ENCODE results near the gene PDE4A. TPM values are rescaled to one million over a fixed set of nuclear protein-coding genes. Genes with fewer than 3 reads are reported as not detected.

The PDE4A gene
- total RNA-seq, 1 experiment from 2014 or later: 10.4 TPM

DNA sequence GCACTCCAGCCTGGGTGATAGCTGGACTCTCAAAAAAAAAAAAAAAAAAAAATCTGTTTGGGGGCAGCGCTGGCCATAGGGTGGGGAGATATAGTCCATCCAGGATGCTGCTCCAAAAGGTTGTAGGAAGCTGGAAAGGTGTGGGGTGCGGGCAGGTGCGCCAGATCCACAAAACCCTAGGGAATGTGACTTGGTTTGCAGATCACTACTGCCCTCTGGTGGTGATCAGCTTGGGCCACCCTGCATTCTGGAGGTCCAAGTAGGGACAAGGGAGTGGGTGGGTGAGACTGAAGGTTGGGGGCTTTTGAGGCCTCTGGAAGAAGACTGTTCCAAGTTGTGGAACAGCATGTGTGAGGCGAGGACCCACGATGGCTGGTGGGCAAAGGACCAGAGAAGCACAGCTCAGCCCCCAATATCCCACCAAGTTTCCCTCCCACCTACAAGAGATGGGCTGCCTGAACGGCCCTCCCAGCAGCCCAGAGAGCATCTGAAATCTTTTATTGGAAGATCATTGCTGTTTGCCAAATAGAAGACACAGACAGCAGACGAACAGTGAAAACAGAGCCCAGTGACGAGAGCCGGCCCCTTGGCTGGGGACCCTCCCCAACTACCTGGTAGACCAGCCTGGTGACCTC lies 29.6 kb upstream of the PDE4A start:
- DNase-seq: peak; percentile 59 to 61
- H3K36me3 ChIP-seq (ENCODE audit: low read depth): peaks cover 16% of the 10 kb centered on the region
- intact Hi-C loops (cut with micrococcal nuclease; ENCODE audit: unreplicated experiment): no loop called here

DNA sequence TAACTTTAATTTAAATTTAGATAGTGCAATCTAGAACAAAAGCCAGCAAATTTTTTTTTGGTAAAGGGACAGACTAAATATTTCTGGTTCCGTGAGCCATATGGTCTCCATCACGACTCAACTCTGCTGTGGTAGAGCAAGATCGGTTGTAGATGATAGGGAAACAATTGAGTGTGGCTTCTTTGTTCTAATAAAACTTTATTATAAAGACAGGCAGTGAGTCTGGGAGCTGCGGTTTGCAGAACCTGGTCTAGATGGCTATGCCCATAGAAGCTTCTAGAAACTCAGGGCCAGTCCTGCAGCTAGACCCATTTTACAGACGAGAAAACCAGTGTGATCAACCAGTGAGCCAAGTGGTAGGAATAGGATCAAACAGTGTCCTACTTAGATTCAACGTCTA lies 28.2 kb upstream of the PDE4A start:
- POLR2A ChIA-PET (ENCODE audit: unreplicated experiment): interaction anchor here (0.6 kb wide), 2 partner anchors 44 to 59 kb away, joined by 5 to 6 read pairs; partner anchors contain the start of gene RAVER1
- no TSS peak for BruUV-seq (replicated peaks)

More for the DNA sequence above, 29.6 kb upstream of the PDE4A start:
- Histone ChIP-seq H4K20me1 (ENCODE audit: insufficient read depth) (peaks cover 16% of the 10 kb centered on the region), H3K9me3 (ENCODE audit: insufficient read depth, low read depth) (no peaks in the 10 kb centered on the region), H3F3A (ENCODE audit: insufficient read depth, low read depth) (peaks cover 54% of the 10 kb centered on the region), H3K4me1 (replicated peaks; ENCODE audit: insufficient read depth) (no peaks in the 10 kb centered on the region), H3K79me2 (ENCODE audit: low read depth) (no peaks in the 10 kb centered on the region), H3K9me2 (ENCODE audit: insufficient read depth) (no peaks in the 10 kb centered on the region), H2AFZ (no peak overlapping the region), H3K27ac (no peak overlapping the region), H3K4me3 (no peak overlapping the region), H3K4me2 (no peak overlapping the region), H3K27me3 (ENCODE audit: insufficient read depth, low read depth) (no peaks in the 10 kb centered on the region)
- BruUV-seq (replicated peaks): no TSS peak
- ChIA-PET CTCF (interaction anchor here (0.6 to 1.0 kb wide), 6 partner anchors 60 to 459 kb away, joined by 3 to 9 read pairs (median 6); partner anchors contain the start of gene ICAM1), POLR2A (ENCODE audit: unreplicated experiment) (interaction anchor here (0.6 kb wide), 1 partner anchor 438 kb away, joined by 3 read pairs; no protein-coding TSS in a partner anchor)
- no peak for TF ChIP-seq EZH2 (IDR thresholded peaks at IDR 0.05; ENCODE audit: low read depth)
- TF ChIP-seq, protein P1, sequence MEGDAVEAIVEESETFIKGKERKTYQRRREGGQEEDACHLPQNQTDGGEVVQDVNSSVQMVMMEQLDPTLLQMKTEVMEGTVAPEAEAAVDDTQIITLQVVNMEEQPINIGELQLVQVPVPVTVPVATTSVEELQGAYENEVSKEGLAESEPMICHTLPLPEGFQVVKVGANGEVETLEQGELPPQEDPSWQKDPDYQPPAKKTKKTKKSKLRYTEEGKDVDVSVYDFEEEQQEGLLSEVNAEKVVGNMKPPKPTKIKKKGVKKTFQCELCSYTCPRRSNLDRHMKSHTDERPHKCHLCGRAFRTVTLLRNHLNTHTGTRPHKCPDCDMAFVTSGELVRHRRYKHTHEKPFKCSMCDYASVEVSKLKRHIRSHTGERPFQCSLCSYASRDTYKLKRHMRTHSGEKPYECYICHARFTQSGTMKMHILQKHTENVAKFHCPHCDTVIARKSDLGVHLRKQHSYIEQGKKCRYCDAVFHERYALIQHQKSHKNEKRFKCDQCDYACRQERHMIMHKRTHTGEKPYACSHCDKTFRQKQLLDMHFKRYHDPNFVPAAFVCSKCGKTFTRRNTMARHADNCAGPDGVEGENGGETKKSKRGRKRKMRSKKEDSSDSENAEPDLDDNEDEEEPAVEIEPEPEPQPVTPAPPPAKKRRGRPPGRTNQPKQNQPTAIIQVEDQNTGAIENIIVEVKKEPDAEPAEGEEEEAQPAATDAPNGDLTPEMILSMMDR (conservative IDR thresholded peaks at IDR 0.05): peak; percentile 91

DNA sequence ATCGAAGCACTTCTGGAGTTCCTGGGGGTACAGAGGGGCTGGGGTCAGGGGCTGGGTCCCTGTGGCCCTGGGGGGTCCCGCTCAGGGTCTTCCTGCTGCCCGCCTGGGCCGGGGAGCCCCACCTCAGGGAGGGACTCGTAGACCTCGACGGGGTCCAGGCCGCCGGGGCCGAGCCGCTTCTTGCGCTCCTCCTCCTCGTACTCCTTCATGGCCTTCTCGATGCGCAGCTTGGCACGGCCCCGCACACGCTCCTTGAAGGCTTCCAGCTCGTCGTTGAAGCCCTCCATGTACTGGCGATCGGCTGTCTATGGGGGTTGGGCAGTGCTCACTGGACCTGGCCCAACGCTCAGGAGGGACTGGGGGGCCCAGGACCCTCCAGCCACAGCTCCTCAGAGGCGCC lies 27.2 kb upstream of the PDE4A start:
- intact Hi-C loops (cut with micrococcal nuclease; ENCODE audit: unreplicated experiment): no loop called here
- Histone ChIP-seq H3K36me3 (ENCODE audit: low read depth) (peaks cover 18% of the 10 kb centered on the region), H3K79me2 (ENCODE audit: low read depth) (peaks cover 14% of the 10 kb centered on the region), H3K4me1 (replicated peaks; ENCODE audit: insufficient read depth) (no peaks in the 10 kb centered on the region), H3K9me2 (ENCODE audit: insufficient read depth) (no peaks in the 10 kb centered on the region), H3K27ac (no peak overlapping the region), H3K4me3 (no peak overlapping the region), H3F3A (ENCODE audit: insufficient read depth, low read depth) (peaks cover 54% of the 10 kb centered on the region), H3K27me3 (ENCODE audit: insufficient read depth, low read depth) (no peaks in the 10 kb centered on the region), H3K9me3 (ENCODE audit: insufficient read depth, low read depth) (no peaks in the 10 kb centered on the region), H3K4me2 (no peak overlapping the region), H4K20me1 (ENCODE audit: insufficient read depth) (peaks cover 39% of the 10 kb centered on the region), H2AFZ (no peak overlapping the region)
- CTCF ChIA-PET: interaction anchor here (0.6 to 1.2 kb wide), 5 partner anchors 97 to 140 kb away, joined by 3 to 19 read pairs (median 6); no protein-coding TSS in a partner anchor
- no peak for DNase-seq
- POLR2A ChIA-PET (ENCODE audit: unreplicated experiment): no interaction called here
- no peak for TF ChIP-seq EZH2 (IDR thresholded peaks at IDR 0.05; ENCODE audit: low read depth)
- TF ChIP-seq, protein P1 (conservative IDR thresholded peaks at IDR 0.05): no peak
- BruUV-seq (replicated peaks): no TSS peak

More for the DNA sequence above, 28.2 kb upstream of the PDE4A start:
- H3K9me3 ChIP-seq (ENCODE audit: insufficient read depth, low read depth): no peaks in the 10 kb centered on the region
- peaks cover 16% of the 10 kb centered on the region for H3K36me3 ChIP-seq (ENCODE audit: low read depth)
- H3K4me2 ChIP-seq: no peak overlapping the region
- no peak for TF ChIP-seq EZH2 (IDR thresholded peaks at IDR 0.05; ENCODE audit: low read depth)
- TF ChIP-seq, protein P1 (conservative IDR thresholded peaks at IDR 0.05): no peak
- H2AFZ ChIP-seq: no peak overlapping the region
- H3K4me3 ChIP-seq: no peak overlapping the region
- no peaks in the 10 kb centered on the region for H3K9me2 ChIP-seq (ENCODE audit: insufficient read depth)
- intact Hi-C loops (cut with micrococcal nuclease; ENCODE audit: unreplicated experiment): no loop called here
- peaks cover 50% of the 10 kb centered on the region for H3F3A ChIP-seq (ENCODE audit: insufficient read depth, low read depth)
- peaks cover 4% of the 10 kb centered on the region; the same call in 1 of the 2 replicates for H3K79me2 ChIP-seq (ENCODE audit: low read depth)
- H3K27ac ChIP-seq: no peak overlapping the region
- no peak for DNase-seq
- H3K27me3 ChIP-seq (ENCODE audit: insufficient read depth, low read depth): no peaks in the 10 kb centered on the region
- peaks cover 29% of the 10 kb centered on the region for H4K20me1 ChIP-seq (ENCODE audit: insufficient read depth)
- no peaks in the 10 kb centered on the region for H3K4me1 ChIP-seq (replicated peaks; ENCODE audit: insufficient read depth)
- CTCF ChIA-PET: interaction anchor here (0.8 to 1.2 kb wide), 3 partner anchors 131 to 133 kb away, joined by 3 to 6 read pairs (median 5); no protein-coding TSS in a partner anchor

All from PC-9 (cell line).